HG03558 (cell line): ENCODE results near the gene PRCC.
"Not testable (repeated sequence)": the region's sequence is repeated elsewhere in the genome, so short reads cannot be mapped to it uniquely, and the experiment has no call there.

Source experiments
- ATAC-seq: cut with Tn5 transposase; IDR thresholded peaks from one replicate; pipeline ENCODE4 v1.9.1; 2021; ENCODE audit warnings: moderate number of reproducible peaks; ENCODE audit not compliant: unreplicated experiment; ENCODE audit errors: extremely low read depth

Gene PRCC

DNA sequence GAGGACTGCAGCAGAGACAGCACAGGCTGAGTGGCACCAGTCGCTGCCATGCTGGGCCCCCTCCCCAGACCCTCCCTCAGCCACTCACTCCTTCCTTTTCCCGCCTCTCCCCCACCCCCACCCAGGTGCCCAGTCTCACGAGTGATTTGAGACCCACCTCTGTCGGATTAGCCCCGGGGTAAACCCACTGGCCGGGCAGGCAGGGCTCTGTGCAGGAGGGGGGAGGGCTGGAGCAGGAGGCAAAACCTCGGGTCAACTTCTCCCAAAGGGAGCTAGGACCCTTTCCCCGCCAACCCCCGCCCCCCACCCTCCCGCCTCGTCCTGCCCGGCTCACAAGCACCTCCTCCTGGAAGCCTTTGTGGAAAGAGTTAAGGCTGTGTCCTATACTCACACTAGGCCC lies 23.0 kb upstream of the PRCC start:
- ATAC-seq, result no peak

DNA sequence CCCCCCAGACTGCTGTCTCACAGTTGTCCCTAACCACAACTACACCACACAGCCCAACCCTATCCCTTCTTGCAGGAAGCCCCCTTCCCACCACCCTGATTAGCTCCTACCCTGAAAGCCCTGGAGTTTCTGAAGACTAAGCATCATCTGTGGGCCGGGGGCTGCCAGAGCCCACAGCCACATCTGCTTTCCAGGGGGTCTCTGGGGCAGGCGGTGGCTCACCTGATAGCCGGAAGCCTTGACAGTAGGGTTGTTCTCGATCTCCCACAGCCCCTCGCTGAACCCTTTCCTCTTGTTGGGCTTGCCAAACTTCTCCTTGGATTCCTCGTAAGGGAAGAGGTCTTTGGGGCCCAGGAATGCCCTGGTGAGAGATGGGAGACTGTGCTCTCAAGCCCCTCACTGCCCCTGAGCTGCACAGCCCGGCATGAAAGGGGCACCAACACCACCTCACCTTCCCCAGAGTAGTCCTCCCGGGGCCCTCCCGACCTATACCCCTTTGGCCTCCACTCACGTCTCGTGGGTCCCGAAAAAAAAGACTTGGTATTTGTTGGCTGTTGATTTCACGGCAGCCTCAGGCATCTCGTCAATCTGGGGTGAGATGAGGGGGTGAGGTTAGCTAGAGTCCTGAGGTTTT lies 22.4 kb upstream of the PRCC start:
- ATAC-seq, result no peak

DNA sequence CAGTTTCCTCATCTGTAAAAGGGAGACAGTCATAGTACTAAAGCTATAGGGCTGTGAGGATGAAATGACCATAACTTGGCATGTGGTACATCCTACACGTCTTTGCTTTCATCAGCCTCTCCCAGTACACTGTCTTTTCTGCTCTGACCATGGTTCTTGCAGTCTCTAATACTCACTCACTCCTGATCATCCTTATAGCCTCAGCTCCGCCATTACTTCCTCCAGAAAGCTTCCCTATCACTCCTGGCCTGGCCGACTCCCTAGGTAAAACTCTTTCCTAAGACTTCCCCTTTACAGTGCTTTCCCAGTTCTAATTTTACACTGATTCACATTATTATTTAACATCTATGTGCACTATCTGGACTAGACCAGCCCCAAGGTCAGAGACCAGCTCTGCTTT lies 21.5 kb upstream of the PRCC start:
- ATAC-seq, result no peak

DNA sequence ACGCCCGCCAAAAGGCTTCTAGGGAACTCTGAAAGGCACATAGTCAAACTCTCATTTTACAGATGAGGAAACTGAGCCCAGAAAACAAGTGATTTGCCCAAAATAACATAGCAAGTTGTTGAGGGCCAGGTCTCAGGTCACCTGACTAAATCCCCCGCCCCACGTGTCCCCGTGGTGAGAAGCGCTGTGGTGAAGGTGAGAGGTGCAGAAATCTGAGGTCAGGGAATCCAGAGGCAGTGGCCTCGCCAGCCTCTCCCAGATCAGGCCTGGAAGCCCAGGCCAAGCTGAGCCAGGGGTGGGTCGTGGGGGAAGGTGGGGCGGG lies 21.0 kb upstream of the PRCC start:
- ATAC-seq, result no peak

DNA sequence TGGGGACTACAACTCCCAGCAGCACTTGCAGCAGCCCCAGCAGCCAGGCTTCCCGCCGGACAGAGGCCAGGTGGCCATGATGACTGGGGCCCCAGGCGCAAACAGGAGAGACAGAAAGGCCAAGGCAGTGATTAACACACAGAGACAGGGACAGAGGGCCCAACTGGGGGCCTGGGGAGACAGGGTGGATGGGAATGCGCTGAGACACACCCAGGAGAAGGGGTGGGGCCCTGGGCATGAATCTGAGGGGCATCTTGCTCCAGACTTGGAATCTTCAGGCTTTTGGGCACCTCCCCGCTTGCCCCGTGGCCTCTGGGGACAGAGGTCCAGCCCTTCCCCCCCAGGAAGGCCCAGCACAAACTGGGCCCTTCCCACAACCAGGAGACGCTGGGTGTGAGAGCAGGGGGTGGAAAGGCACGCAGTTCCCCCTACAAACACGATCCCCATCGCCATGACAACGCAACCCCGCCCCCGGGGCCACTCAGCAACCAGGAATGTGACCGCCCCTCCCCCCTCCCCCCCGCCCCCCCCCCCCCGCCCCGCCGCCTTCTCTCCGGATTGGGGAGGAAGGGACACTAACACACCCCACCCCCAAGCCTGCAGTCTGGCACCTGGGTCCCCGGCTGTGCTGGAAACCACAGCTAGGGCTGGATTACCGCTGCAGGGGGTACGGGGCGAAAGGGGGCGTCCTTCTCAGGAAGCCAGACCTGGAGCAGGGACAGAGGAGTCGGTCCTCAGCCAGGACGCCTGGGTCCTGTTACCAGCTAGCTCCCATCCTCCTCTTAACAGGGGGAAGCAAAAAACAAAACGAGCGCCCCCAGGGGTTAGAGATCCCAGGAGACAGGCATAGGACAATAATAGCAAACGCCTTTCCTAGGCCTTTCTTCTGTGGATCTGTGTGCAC lies 20.4 kb upstream of the PRCC start:
- no peak for ATAC-seq

DNA sequence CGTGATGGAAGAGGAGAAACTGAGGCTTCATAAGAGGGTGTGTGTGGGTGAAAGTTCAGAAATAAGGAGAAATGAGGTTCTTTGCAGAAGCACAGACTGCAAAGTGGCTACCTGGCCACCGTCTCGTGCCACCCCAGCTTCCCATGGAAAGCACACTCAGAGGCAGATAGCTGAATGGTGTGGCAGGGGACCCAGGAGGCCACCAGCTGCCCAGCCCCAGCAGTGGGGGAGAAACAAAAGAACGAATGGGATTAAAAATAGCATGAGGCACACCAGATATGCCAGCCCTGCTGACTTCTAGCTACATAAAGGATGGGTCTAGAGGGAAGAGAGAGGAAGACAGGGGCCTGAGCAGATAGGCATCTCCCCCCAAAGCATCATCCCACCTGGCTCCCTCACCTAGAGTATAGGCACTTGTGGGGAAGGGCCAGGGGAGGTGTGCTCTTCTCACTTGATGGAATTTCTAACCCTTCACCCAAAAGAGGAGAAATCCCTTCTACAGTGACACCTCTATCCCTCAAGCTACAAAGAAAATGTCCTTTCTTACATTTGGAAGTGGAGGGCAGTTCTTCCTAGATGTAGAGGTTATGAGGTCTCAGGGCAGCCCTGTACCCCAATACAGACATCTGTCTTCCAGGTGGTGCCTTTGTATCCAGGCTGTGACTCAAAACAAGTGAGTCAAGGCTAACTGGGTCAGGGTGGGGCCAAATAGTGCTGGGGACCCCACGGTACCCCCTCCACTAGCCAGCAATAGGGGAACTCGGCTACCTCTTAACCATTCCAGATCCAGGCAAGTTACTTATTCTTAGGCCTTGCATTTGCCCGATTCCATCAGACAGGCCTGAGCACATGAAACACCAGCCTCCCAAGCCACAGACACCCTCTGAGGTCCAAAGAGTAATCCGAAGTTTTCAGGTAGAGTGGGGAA lies 19.3 kb upstream of the PRCC start:
- no peak for ATAC-seq

DNA sequence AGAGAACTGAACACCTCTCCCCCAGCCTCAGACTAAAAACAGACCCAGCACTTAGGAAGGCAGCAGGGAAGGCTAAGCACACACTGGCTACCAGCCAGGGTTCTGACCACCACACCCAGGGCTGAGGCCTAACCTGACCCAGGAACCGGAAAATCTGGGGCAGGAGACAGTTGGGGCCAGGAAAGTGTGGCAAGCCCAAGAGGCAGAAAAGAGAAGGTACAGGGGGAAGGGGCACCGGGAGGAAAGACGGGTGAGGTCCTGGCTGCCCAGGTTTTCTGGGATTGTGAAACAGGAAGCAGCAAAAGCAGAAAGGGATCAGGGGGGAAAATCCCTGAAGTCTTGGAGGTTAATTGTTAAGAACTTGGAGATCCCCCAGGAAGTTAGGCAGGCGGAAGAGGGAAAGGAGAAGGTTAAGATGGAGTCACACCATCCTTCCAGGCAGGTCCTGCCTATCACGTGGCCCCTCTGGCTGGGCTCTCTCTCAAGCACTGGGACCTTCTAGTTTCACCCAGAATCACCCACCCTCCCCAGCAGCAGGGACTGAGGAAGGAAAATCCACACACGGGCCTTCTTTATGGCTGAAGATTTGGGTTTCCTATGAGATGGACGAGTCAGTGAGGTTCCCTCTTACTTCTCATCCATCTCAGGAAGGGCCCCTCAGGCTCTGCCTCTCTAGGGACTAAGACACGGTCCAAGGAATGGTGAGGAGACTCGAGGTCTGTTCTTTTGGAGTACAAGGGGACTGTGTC lies 18.5 kb upstream of the PRCC start:
- ATAC-seq, result no peak

DNA sequence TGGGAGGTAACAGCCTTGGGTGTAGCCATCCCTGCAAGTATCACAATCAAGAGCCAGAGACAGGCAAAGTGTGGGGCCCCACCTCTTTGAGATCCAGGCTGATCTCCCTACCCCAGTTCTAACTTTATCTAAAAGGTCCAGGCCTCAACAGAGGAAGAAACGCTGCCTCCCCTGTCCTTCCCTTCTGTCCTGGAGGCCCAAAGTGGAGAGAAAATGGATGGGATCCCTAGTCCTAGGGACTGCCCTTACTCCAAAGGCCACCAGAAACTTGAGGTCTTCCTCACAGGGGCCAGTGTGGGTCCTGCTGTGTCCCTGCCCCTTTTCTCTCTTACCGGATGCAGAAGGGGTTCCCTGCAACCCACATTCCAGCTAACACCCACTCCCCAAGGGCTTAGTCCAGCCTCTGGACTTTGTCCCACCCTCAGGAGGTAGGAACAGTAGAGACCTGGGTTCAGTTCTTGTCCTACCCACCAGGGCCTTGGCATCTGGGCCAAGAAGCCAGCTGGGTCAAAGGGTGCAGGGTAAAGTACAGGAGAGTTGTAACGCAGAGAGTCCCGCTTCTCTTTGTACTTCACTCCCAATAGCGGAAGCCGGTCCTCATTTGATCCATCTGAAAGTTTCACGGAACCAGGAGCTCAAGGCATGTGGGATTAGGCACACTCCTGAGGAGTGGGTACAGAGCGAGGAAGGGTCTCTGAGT lies 17.8 kb upstream of the PRCC start:
- ATAC-seq, result no peak

DNA sequence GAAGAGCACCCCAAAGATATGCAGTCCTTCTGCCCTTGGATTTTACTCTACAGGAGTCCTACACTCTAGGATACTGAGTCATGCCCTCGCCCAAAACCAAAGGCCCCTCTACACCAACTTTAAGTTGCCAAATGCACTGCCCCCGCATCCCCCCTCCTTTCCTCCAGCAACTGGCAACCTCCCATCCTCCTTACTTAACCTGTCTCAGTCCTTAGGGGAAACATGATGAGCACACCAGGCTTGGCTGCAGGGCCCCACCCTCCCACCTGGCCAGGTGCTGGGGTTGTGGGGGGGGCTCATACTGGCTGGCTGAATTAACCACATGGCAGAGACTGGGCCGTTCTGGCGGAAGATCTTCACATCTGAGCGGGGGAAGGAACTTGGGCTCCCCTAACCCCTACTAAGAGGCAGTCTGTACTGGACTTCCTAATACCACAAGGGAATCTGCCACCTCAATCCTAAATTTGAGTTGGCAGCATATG lies 17.1 kb upstream of the PRCC start:
- ATAC-seq, result no peak

DNA sequence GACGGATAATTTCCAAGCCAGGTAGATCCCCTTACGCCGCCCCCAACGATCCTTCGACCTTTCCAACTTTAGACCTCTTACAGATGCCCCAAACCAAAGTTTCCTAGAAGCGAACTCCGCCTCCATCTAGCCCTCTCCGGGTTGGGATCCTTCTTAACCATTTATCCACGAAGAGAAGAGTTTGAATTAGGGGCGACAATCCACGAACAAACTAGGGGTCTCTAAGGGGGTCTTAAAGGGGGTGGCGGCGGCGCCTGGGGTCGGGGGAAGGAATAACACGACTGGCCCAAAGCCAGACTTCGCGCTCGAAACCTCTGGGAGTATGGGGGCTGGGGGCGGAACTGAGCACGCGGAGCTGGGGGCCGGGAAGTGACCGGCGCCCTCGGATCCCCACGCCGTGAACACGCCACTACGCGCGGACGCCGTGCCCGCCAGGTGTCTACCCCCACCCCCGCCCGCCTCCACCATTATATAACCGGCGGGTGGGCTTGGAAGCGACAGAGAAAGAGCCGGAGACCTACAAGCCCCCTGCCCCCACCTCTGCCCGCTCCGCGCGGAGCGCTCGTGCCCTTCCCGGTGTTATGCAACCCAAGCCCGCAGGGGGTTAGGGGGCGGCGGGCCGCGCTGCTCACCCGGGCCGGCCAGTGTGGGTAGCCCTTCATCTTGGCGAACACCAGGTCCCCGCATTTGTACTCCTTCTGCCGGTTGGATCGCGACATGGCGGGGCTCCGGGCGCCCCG lies 16.5 kb upstream of the PRCC start:
- no peak for ATAC-seq

DNA sequence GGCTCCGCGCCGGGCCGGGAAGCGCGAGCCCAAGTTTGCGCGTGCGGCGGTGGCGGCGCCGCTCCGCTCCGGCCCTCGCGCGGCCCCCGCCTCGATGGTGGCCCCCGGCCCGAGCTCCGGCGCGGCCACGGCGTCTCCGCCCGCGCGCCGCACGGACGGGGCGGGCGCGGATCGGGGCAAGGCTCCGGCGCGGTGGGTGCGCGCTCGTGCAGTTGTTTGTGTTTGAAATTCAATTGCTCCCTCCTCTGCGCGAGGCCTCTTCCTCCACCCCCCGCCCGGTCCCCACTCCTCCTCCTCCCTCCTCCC lies 15.9 kb upstream of the PRCC start, which contains the start of gene HDGF:
Gene HDGF (minus strand): TSS at position 225 of the 306 bp plus-strand sequence. CDS start 246 bp downstream, outside the sequence.
- peak; percentile 2 for ATAC-seq

DNA sequence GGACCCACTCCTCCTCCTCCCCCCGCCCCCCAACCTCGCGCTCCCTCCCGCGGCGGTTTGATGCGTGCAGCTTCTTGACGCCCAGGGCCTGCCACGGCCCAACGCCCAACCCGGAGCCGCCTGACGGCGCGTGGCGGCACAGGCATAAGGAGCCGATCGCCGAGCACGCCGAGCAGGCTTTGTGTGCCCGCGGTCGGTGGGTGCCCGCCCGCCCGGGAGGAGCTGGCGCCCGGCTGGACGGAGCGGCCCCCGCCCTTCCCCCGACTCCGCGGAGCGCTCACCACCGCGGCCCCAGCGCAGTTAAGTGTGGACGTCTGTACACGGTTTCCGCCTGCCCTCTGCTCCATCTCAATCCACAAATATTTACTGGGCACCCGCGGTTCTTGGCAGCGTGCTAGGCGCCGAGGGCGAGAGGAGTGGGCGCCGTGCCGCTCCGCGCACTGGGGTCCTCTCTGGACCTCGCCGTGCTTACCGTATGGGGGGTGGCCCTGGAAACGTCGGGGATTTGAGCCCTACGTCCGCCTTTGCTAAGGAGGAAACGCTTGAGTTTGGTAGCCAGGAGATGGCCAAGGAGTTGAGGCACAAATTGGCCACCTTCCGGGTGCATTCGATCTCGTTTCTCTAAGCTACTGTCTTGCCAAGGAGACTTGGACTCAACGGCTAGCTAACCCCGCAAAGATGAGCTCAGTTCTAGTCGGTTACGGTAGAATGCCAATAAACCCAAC lies 15.4 kb upstream of the PRCC start:
- ATAC-seq, result peak; percentile 54

DNA sequence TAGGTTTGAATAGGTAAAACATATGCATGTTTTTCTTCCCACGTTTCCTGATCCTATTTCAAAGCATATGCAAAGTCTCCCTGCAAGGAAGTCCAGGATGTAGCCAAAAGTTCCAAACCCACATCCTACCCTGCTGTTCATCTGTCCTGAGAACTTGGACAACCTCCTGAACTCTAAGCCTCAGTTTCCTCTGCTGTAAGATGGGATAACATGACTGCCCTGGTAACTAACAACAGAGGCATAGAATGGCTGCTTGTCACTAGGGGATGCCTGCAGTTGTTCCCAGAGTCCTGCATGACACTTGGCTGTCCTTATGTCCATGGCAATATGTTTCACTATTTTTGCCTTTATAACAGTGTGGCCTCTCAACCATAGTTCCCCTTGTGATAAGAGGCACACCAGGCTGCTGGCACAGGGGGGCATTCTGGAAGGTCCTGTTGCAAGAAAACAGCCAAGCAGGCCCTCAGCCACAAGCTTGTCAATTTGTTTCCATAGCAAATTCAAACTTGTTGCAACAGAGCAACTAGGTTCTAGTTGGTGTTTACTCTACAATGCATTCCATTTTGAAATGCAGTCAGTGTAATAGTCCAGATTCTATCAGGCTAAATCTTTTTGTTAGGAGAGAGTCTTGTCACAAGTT lies 14.4 kb upstream of the PRCC start:
- no peak for ATAC-seq

DNA sequence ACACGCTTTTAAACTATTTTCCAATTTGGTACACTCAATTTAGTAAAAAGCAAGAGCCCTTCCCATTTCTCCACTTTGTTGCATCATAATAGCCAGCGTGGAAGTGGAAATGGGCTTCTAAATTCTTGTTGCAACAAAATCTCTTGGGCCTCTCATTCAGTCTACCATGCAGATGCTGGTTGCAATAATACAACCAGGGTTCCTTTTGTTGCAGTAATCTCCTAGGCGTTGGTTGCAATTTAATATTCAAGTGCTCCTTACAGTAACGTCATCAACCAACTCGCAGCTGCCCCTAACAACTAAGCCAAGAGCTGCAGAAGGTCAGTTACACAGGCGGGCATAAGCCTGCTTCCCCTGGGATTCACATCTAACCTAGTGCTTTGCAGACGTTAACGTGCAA lies 13.1 kb upstream of the PRCC start:
- ATAC-seq, result no peak

DNA sequence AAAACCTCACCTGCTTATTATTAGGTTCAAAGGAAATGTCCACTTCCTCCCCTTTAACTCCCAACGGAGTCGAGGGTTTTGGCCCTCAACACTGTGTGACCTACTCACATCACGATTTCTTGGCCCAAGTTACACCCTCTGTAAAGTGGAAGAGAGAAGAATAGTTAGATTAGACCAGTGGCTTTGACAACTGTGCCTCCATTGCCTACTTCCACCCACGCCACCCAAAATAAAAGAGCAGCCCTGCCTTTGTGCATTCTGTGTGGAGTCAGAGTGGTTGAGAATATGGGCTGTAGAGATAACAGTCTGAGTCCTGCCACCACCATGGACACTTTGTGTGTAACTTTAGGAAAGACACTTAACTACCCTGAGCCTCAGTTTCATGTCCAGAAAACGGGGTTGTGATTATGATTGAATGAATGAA lies 11.8 kb upstream of the PRCC start:
- ATAC-seq, result no peak

DNA sequence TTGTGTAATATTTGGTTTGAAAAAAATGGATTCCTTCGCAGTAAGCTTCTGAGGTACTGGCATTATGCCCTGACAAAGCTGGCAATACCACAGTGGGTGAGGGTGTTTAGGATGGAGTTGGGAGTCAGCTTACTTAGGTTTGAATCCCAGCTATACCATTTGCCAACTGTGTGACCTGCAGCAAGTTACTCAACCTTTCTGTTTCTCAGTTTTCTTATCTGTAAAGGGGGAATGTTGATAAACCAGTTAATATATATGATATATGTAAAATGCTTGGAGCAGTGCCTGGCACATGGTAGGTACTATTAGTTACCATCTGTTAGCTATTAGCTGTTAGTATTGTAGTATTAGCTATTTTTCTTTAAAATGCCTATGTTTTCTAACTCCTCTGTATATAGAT lies 11.0 kb upstream of the PRCC start:
- no peak for ATAC-seq

DNA sequence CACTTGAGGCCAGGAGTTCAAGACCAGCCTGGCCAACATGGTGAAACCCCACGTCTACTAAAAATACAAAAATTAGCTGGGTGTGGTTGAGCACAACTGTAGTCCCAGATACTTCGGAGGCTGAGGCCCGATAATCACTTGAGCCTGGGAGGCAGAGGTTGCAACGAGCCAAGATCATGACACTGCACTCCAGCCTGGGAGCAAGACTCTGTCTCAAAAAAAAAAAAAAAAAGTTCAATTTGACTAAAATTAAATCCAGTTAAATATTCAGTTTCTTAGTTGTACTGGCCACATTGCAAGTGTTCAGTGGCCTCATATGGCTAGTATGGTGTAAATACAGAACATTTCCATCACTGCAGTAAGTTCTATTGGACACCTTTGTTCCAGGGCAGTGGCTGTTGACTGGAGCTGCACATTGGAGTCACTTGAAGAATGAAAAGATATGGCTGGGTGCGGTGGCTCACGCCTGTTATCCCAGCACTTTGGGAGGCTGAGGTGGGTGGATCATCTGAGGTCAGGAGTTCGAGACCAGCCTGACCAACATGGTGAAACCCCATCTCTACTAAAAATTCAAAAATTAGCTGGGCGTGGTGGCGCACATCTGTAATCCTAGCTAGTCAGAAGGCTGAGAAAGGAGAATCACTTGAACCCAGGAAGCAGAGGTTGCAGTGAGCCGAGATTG lies 9.6 kb upstream of the PRCC start:
- ATAC-seq, result not testable (repeated sequence)
